Aorta (tissue), 5 donors: ENCODE measurements around the gene GAL3ST1. TPM values are rescaled to one million over a fixed set of nuclear protein-coding genes. Genes with fewer than 3 reads are reported as not detected.

ENCODE experiments used
- ATAC-seq: fragments of 200-7000 bp; cut with Tn5 transposase; one replicate; pipeline ENCODE4 v1.9.1; 2022; ENCODE audit warnings: moderate library complexity; ENCODE audit not compliant: low FRiP score
- DNase-seq, 2 donors: peaks; one replicate each; pipeline ENCODE4 v3.0.0-alpha.2; 2020
- H3K27ac ChIP-seq, 2 donors: one replicate each; pipeline ENCODE4 v1.5.1; 2013; ENCODE audit warnings: low read length in 2 of 2, mild to moderate bottlenecking in 2 of 2, moderate library complexity in 2 of 2, control low read depth in 1 of 2, inconsistent platforms in 1 of 2, low read depth in 1 of 2
- H3K27me3 ChIP-seq, 2 donors: one replicate each; pipeline ENCODE4 v1.6.1; 2013; ENCODE audit warnings: control low read depth in 1 of 2, low read length in 1 of 2, mild to moderate bottlenecking in 1 of 2, moderate library complexity in 1 of 2; ENCODE audit not compliant: insufficient read depth in 2 of 2, control insufficient read depth in 1 of 2
- H3K36me3 ChIP-seq, 2 donors: one replicate each; pipeline ENCODE4 v1.6.1; 2013; ENCODE audit warnings: control low read depth in 1 of 2, low read length in 1 of 2, mild to moderate bottlenecking in 1 of 2; ENCODE audit not compliant: insufficient read depth in 2 of 2, control insufficient read depth in 1 of 2
- H3K4me1 ChIP-seq, 2 donors: one replicate each; pipeline ENCODE4 v1.6.1; 2013; ENCODE audit warnings: low read length in 2 of 2, control low read depth in 1 of 2, mild to moderate bottlenecking in 1 of 2, moderate library complexity in 1 of 2; ENCODE audit not compliant: insufficient read depth in 2 of 2, control insufficient read depth in 1 of 2
- H3K4me3 ChIP-seq, 2 donors: one replicate each; pipeline ENCODE4 v1.5.1; 2013; ENCODE audit warnings: low read length in 2 of 2, control low read depth in 1 of 2, mild to moderate bottlenecking in 1 of 2
- H3K9me3 ChIP-seq: one replicate; pipeline ENCODE4 v1.6.1; 2013; ENCODE audit warnings: mild to moderate bottlenecking, low read length; ENCODE audit not compliant: control insufficient read depth
- WGBS, 2 donors: extraction: QIAGEN DNeasy Blood & Tissue Kit; methylation state at CpG; one replicate each; pipeline ENCODE4 v1.1.7; 2013; 5-methylcytosine and 5-hydroxymethylcytosine counted together
- intact Hi-C, 2 donors: fragments of 100-400 bp; cut with DNase I; formaldehyde crosslinking; loops; one replicate each; pipeline versions ENCODE4 v1.14.2 to v1.15.0; 2022
- polyA plus RNA-seq, 2 donors: library from polyadenylated mRNA; stranded (reverse); fragments of 200-250 nt; gene quantifications; one replicate each; pipeline ENCODE4 v1.2.3, GENCODE V29; 2013
- total RNA-seq, 2 donors: library from RNA; stranded (reverse); fragmentation: NEBNext Ultra II Directional; extraction: Animal tissue kit (Norgen Biotek cat#: 25700); gene quantifications; one replicate each; pipeline ENCODE4 v1.2.1, GENCODE V29; 2021
- donor health status: healthy with polysubstance abuse.
- donor health status: Bipolar disorder and iron deficiency.
- donor health status: DM: no; HTN: no; CAD: no.
- donor health status: DM: no; HTN: no; CAD: no.
- donor health status: DM: yes; HTN: yes; CAD: no.

Gene GAL3ST1
- total and polyA plus RNA-seq, 4 donors: 1.2 to 9.3 (median 2.6) TPM

DNA sequence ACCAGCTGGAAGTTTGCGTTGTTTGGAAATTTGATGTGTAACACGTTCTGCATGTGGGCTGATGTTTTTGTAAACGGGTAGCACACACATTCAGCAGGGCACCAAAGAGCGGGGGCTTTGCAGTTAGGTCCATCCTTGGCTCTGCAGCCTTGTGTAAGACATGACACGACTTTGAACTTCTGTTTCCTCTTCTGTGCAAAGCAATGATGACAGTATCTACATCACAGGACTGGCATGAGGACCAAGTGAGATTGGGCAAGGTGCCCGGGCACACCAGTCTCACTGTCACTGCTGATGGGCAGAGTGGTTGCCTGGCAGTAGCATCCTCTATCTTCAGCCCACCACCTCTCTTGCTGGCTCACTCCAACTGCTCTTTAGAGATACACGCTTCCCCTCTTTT is 35.8 kb upstream of the GAL3ST1 start:
- no peak for ATAC-seq
- no peaks in the 10 kb centered on the region for H3K9me3 ChIP-seq
- 81% methylated on average over 7 of the region's 7 CpGs for WGBS, 2 donors
- H3K36me3 ChIP-seq: no peaks in the 10 kb centered on the region
- no peaks in the 10 kb centered on the region for H3K4me1 ChIP-seq
- DNase-seq: peak in 1 of 2 donors; percentile 86
- intact Hi-C loops: no loop called here
- H3K27ac ChIP-seq: no peak overlapping the region
- H3K27me3 ChIP-seq: no peaks in the 10 kb centered on the region
- H3K4me3 ChIP-seq: no peak overlapping the region

DNA sequence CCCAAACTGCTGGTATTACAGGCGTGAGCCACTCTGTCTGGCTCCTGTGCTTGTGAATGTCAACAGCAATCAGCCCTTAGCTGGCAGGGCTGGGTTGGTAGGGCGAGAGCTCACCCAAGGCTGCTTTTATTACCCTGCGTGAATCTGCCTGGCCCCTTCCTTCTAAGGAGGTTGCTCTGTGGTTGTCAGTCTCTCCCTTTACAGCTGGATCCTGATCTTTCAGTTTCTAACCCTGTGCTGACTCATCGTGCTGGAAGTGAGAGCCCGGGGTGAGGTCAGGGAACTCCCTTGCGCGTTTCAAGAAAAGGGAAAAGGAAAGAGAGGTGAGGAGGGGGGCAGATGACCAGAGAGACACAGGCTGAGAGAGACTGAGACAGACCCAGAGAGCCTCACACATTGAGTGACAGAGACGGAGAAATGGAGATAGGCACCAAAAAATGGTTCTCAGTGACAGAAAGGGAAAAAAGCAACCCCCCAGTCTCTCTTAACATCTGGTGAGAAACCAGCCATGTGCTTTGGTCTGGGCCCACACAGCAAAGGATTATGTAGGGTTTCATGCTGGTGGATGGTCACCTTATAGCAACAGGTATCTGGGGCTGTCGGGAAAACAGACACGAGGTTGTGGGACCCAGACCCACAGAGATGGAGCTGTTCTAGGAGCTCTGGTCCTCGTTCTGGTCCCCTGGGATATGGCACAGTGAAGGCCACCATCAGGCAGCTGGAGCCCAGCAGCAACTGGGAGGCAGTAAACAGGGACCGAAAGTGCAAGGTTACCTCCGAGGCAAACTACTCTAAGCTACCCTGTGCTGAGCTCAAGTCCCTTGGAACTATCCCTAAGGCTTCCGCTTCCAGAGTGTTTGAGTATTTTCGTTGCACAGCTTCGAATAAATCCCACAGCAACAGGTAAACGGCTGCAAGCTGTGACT is 35.1 kb upstream of the GAL3ST1 start:
- Histone ChIP-seq H3K27me3 (no peaks in the 10 kb centered on the region), H3K9me3 (no peaks in the 10 kb centered on the region), H3K27ac (no peak overlapping the region), H3K36me3 (no peaks in the 10 kb centered on the region), H3K4me3 (no peak overlapping the region), H3K4me1 (no peaks in the 10 kb centered on the region)
- peak in 1 of 2 donors; percentile 71 for DNase-seq
- ATAC-seq: peak; percentile 53
- WGBS, 2 donors: 70% methylated on average over 17 of the region's 17 CpGs
- intact Hi-C loops: no loop called here

DNA sequence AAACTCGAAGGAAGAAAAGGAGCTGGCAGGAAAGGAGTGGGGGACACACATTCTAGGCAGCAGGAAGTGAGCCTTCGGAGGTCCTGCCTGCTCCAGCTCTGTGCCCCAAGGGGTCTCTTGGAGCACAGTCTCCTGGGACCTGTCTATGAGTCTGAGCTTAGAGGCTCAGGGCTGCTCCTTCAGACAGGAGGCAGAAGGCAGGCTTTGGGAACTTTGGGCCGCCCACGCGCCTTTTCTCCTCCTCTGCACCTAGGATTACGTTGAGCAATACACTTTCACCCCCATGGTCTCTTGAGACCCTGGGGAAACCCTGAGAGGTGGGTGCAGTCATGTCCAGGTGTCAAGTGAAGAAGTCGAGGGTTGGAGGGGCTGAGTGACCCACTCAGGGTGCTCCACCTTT is 33.5 kb upstream of the GAL3ST1 start:
- H3K36me3 ChIP-seq: no peaks in the 10 kb centered on the region
- no peak overlapping the region for H3K27ac ChIP-seq
- H3K9me3 ChIP-seq: no peaks in the 10 kb centered on the region
- H3K4me1 ChIP-seq: no peaks in the 10 kb centered on the region
- WGBS, 2 donors: 86% methylated on average over 7 of the region's 7 CpGs
- DNase-seq: no peak
- H3K4me3 ChIP-seq: no peak overlapping the region
- H3K27me3 ChIP-seq: no peaks in the 10 kb centered on the region
- no peak for ATAC-seq
- intact Hi-C loops: no loop called here

DNA sequence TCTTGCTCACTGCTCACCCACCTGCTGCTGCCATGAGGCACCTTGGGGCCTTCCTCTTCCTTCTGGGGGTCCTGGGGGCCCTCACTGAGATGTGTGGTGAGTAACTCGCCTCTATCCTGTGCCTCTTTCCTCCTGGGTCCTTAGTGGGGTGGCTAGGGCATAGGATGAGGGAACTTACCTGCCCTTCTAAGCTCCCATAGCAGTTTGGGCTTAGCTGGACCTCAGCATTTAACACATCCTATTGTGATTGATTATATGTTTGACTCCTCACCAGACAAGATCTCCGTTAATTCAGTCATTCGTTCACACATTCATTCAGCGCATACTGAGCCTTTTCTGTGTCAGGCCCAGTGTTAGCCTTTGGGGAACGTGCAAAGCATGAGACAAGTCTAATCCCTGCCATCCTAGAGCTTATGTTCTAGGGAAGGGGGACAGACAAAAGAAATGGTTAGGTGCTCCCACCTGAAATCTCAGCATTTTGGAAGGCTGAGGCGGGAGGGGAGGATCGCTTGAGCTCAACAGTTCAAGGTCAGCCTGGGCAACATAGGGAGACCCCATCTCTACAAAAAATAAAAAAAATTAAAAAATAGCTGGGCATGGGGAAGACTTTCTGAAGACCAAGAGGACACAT is 33.0 kb upstream of the GAL3ST1 start:
- no peak for ATAC-seq
- H3K4me3 ChIP-seq: peak overlapping the region in 1 of 2 donors; percentile 53
- intact Hi-C loops: no loop called here
- no peaks in the 10 kb centered on the region for H3K9me3 ChIP-seq
- H3K27me3 ChIP-seq: no peaks in the 10 kb centered on the region
- H3K4me1 ChIP-seq: no peaks in the 10 kb centered on the region
- H3K36me3 ChIP-seq: no peaks in the 10 kb centered on the region
- no peak for DNase-seq
- whole genome bisulfite sequencing, 2 donors: 77 to 79% methylated on average over 7 of the region's 7 CpGs
- H3K27ac ChIP-seq: no peak overlapping the region

DNA sequence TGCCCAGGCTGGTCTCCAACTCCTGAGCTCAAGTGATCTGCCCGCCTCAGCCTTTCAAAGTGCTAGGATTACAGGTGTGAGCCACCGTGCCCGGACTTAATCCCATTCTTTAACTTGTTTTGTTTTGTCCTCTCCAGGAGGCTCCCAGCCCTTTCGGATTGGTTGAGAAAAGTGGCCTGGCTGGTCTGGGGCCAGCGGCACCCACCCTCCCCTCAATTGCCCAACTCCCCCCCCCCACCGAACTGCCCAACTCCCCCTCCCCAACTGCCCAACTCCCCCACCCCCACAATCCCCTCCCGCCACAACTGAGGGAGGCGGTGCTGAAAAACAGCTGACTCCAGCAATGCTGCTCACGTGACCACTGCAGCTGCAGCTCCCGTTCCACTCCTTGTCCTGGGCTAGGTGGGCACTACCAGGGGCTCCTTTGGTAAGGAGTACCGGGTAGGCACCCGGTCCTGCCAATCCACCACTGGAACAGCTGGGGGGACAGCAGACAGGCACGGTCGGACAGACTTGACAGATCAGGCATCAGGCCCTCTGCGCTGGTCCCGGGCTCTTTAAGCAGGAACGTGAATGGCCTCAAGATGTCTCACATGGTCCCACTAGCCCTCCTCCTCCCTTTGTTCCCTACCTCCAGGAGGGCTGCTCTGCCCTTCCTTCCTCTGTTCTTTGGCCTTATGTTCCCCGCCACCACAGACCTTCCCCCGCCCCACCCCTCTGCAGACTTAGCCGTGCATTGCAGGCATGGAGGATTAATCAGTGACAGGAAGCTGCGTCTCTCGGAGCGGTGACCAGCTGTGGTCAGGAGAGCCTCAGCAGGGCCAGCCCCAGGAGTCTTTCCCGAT is 32.2 kb upstream of the GAL3ST1 start, which contains the start of gene TCN2:
Gene TCN2 (plus strand): TSS at position 720 of the 845 bp plus-strand sequence. CDS start 158 bp downstream, outside the sequence.
- H3K36me3 ChIP-seq: no peaks in the 10 kb centered on the region
- no peaks in the 10 kb centered on the region for H3K27me3 ChIP-seq
- no peaks in the 10 kb centered on the region for H3K4me1 ChIP-seq
- DNase-seq (peak; percentile 83), ATAC-seq (peak; percentile 86)
- no peak within 1 kb of the TSS for H3K27ac ChIP-seq
- no peaks in the 10 kb centered on the region for H3K9me3 ChIP-seq
- peak within 1 kb of the TSS; percentile 3 to 53 for H3K4me3 ChIP-seq
- 1% methylated on average over 24 of the region's 24 CpGs for WGBS, 2 donors
- intact Hi-C loops: no loop called here

DNA sequence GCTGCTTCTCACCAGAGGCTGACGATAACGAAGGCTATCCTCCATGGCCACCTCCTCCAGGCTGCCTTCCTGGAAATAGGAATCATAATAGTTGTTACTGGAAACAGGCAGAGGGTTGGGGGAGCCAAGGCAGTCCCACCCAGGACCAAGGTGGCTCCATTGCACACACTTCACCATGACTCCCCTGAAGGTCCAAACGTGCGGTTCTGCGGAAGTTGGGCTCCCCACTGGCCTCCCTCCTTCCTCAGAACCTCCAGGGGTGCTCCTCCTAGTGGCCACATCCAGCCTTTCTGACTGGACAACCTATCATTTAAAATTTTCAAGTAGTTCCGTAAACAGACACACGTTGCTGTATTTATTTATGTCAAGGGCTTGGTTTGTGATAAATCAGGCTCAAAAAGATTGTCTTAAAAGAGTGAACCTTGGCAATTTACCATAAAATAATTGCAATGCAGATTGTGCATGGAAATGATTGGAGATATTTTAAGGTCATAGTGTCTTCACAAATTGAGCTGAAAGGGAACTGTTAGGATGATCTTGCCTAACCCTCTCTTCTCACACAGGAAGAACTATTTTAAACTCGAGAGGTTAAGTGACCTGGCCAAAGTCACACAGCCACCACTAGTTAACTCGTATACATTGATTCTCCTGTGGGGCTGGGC is 31.1 kb upstream of the GAL3ST1 start:
- no peak for ATAC-seq
- DNase-seq: peak in 1 of 2 donors; percentile 73

DNA sequence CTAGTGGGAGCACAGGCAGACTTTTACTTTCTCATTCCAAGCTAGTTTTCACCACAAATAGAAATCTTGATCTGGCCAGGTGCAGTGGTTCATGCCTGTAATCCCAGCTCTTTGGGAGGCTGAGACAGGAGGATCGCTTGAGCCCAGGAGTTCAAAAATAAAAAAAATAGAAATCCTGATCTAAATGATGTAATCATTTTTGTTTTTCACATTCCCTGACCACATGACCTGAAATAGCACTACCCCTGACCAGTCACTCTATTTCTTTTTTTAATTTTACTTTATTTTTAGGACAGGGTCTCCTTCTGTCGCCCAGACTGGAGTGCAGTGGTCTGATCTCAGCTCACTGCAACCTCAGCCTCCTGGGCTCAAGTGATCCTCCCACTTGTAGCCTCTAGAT is 30.3 kb upstream of the GAL3ST1 start:
- no peaks in the 10 kb centered on the region for H3K27me3 ChIP-seq
- H3K9me3 ChIP-seq: no peaks in the 10 kb centered on the region
- H3K4me3 ChIP-seq: no peak overlapping the region
- H3K36me3 ChIP-seq: no peaks in the 10 kb centered on the region
- intact Hi-C loops: no loop called here
- no peak for DNase-seq
- no peaks in the 10 kb centered on the region for H3K4me1 ChIP-seq
- ATAC-seq: no peak
- 69 to 74% methylated on average over 2 of the region's 2 CpGs for WGBS, 2 donors
- H3K27ac ChIP-seq: no peak overlapping the region

More for the DNA sequence above, 31.1 kb upstream of the GAL3ST1 start:
- Histone ChIP-seq H3K36me3 (no peaks in the 10 kb centered on the region), H3K27ac (no peak overlapping the region), H3K9me3 (no peaks in the 10 kb centered on the region), H3K27me3 (no peaks in the 10 kb centered on the region), H3K4me3 (no peak overlapping the region), H3K4me1 (no peaks in the 10 kb centered on the region)
- 24 to 25% methylated on average over 9 of the region's 9 CpGs for WGBS, 2 donors
- intact Hi-C loops: no loop called here

DNA sequence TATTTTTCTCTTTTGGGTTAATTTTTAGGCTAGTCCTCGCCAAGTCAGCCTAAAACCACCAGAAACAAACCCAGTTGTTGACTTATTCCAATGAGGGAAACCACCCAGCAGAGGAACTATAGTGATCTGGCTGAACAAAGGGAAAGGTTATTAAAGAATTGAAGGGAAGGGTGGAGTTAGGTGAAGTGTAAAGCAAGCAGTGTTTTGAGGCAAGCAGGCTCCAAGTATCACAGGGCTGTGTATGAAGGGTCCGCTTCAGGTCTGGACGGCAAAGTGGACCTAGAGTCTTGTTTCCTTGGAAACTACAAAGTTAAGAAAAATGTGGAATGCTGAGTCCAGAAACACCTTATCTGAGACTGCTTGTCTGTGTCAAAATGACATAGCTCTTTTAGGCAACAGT is 29.3 kb upstream of the GAL3ST1 start:
- H3K4me1 ChIP-seq: no peaks in the 10 kb centered on the region
- intact Hi-C loops: no loop called here
- no peaks in the 10 kb centered on the region for H3K9me3 ChIP-seq
- H3K36me3 ChIP-seq: no peaks in the 10 kb centered on the region
- WGBS, 2 donors: 68 to 71% methylated on average over 3 of the region's 3 CpGs
- H3K4me3 ChIP-seq: no peak overlapping the region
- H3K27me3 ChIP-seq: no peaks in the 10 kb centered on the region
- H3K27ac ChIP-seq: no peak overlapping the region
- ATAC-seq (no peak), DNase-seq (no peak)
